Measurements from ENCODE around the gene GARRE1.

GRCh38 chr19:34256835-34257558 lies 2.6 kb downstream of the GARRE1 start:
- TF ChIP-seq, protein P1, sequence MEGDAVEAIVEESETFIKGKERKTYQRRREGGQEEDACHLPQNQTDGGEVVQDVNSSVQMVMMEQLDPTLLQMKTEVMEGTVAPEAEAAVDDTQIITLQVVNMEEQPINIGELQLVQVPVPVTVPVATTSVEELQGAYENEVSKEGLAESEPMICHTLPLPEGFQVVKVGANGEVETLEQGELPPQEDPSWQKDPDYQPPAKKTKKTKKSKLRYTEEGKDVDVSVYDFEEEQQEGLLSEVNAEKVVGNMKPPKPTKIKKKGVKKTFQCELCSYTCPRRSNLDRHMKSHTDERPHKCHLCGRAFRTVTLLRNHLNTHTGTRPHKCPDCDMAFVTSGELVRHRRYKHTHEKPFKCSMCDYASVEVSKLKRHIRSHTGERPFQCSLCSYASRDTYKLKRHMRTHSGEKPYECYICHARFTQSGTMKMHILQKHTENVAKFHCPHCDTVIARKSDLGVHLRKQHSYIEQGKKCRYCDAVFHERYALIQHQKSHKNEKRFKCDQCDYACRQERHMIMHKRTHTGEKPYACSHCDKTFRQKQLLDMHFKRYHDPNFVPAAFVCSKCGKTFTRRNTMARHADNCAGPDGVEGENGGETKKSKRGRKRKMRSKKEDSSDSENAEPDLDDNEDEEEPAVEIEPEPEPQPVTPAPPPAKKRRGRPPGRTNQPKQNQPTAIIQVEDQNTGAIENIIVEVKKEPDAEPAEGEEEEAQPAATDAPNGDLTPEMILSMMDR (conservative IDR thresholded peaks at IDR 0.05; ENCODE audit: low read depth, low read length) = no peak
- TF ChIP-seq POLR2A (IDR thresholded peaks at IDR 0.05; ENCODE audit: low read depth, low read length) = no peak

Data from IMR-90 (cell line).